Body of pancreas (tissue), 4 donors: ENCODE data around the gene KMT2C. TPM values are rescaled to one million over a fixed set of nuclear protein-coding genes. Genes with fewer than 3 reads are reported as not detected.
"Not testable (repeated sequence)": the region's sequence is repeated elsewhere in the genome, so short reads cannot be mapped to it uniquely, and the experiment has no call there.

Experiments used
- ATAC-seq: fragments of 150-250 bp; one replicate; pipeline ENCODE4 v1.9.1; 2016
- DNase-seq, 4 donors: peaks; one replicate each; pipeline ENCODE4 v3.0.0-alpha.2; 2019
- H3K27ac ChIP-seq, 4 donors: fragments of 200-600 bp; sonication (generic); 1 replicate in 3 of 4; 2 replicates in 1 of 4; pipeline versions ENCODE4 v1.5.1 to v1.6.1; 2016 to 2019; ENCODE audit warnings: mild to moderate bottlenecking in 1 of 4, mixed read lengths in 1 of 4, moderate library complexity in 1 of 4
- H3K27me3 ChIP-seq, 2 donors: fragments of 200-600 bp; sonication (generic); one replicate each; pipeline ENCODE4 v1.6.0; 2016; ENCODE audit warnings: mild to moderate bottlenecking in 1 of 2
- H3K36me3 ChIP-seq, 2 donors: fragments of 200-600 bp; sonication (generic); replicated peaks in 1 of 2; 2 replicates each; pipeline ENCODE4 v1.5.1; 2016; ENCODE audit warnings: low read depth in 2 of 2; ENCODE audit not compliant: insufficient read depth in 1 of 2
- H3K4me1 ChIP-seq: fragments of 200-600 bp; sonication (generic); one replicate; pipeline ENCODE4 v1.6.0; 2016
- H3K4me3 ChIP-seq, 2 donors: fragments of 200-600 bp; sonication (generic); 1 replicate in 1 of 2; 2 replicates in 1 of 2; pipeline ENCODE4 v1.5.1; 2016 to 2019
- H3K9me3 ChIP-seq, 3 donors: fragments of 200-600 bp; sonication (generic); 1 replicate in 2 of 3; 2 replicates in 1 of 3; pipeline ENCODE4 v1.5.1; 2016
- CTCF ChIP-seq, 7 experiments: fragments of 450-650 bp in 4 of 7; fragments of 200-600 bp in 3 of 7; sonication (generic) in 3 of 7; IDR thresholded peaks; one replicate each; pipeline ENCODE4 v1.5.1; 2016 to 2019; ENCODE audit warnings: antibody characterized with exemption in 7 of 7
- POLR2A ChIP-seq, 3 donors: fragments of 450-650 bp; IDR thresholded peaks; one replicate each; pipeline ENCODE4 v1.6.1; 2016; ENCODE audit warnings: antibody characterized with exemption in 3 of 3, mild to moderate bottlenecking in 2 of 3
- WGBS, 2 donors: methylation state at CpG; one replicate each; pipeline ENCODE4 v1.1.5; 2017; 5-methylcytosine and 5-hydroxymethylcytosine counted together
- intact Hi-C: fragments of 100-400 bp; cut with DNase I; formaldehyde crosslinking; loops from one replicate; pipeline ENCODE4 v1.15.1; 2023
- total RNA-seq, 2 donors: library from RNA; depleted of rRNA; stranded (reverse); fragments of >200 nt; gene quantifications; one replicate each; pipeline ENCODE4 v1.1.0, GENCODE V29; 2016

Gene KMT2C
- total RNA-seq, 2 donors from 2014 or later = 58.9 to 71.5 TPM

GRCh38 chr7:152477079-152477478, 41.3 kb upstream of the KMT2C start:
- no peaks in the 10 kb centered on the region for H3K36me3 ChIP-seq
- no peak overlapping the region for H3K27ac ChIP-seq
- no peaks in the 10 kb centered on the region for H3K4me1 ChIP-seq
- 88 to 98% methylated on average over 2 of the region's 2 CpGs for WGBS, 2 donors
- ATAC-seq (no peak), DNase-seq (no peak)
- TF ChIP-seq CTCF (IDR thresholded peaks at IDR 0.05) (no peak), POLR2A (IDR thresholded peaks at IDR 0.05) (no peak)
- no peaks in the 10 kb centered on the region for H3K9me3 ChIP-seq
- intact Hi-C loops = no loop called here
- H3K4me3 ChIP-seq = no peak overlapping the region
- H3K27me3 ChIP-seq = no peaks in the 10 kb centered on the region

GRCh38 chr7:152476551-152476950, 40.7 kb upstream of the KMT2C start:
- no peak for TF ChIP-seq CTCF (IDR thresholded peaks at IDR 0.05)
- ATAC-seq (no peak), DNase-seq (no peak)
- WGBS, 2 donors = 78 to 94% methylated on average over 3 of the region's 3 CpGs
- H3K4me1 ChIP-seq = no peaks in the 10 kb centered on the region
- H3K27me3 ChIP-seq = no peaks in the 10 kb centered on the region
- intact Hi-C loops = no loop called here
- H3K4me3 ChIP-seq = no peak overlapping the region
- H3K9me3 ChIP-seq = no peaks in the 10 kb centered on the region
- no peak overlapping the region for H3K27ac ChIP-seq
- no peaks in the 10 kb centered on the region for H3K36me3 ChIP-seq

- H3K4me3 ChIP-seq, H3K36me3 ChIP-seq, H3K27me3 ChIP-seq, H3K9me3 ChIP-seq, ATAC-seq, DNase-seq, H3K4me1 ChIP-seq, H3K27ac ChIP-seq, intact Hi-C loops: not testable (repeated sequence)
- 95 to 96% methylated on average over 5 to 8 of the region's 8 CpGs for WGBS, 2 donors
These were observed 35.3 kb upstream of the KMT2C start for GRCh38 chr7:152471023-152471620.

GRCh38 chr7:152470251-152471022, 34.6 kb upstream of the KMT2C start:
- H3K9me3 ChIP-seq, intact Hi-C loops, ATAC-seq, H3K36me3 ChIP-seq, H3K4me3 ChIP-seq, H3K4me1 ChIP-seq, H3K27ac ChIP-seq, H3K27me3 ChIP-seq, DNase-seq: not testable (repeated sequence)
- WGBS, 2 donors = 73 to 74% methylated on average over 7 of the region's 7 CpGs

GRCh38 chr7:152469576-152469975, 33.8 kb upstream of the KMT2C start:
- H3K27me3 ChIP-seq, ATAC-seq, H3K9me3 ChIP-seq, H3K4me1 ChIP-seq, H3K36me3 ChIP-seq, DNase-seq, intact Hi-C loops, H3K4me3 ChIP-seq, H3K27ac ChIP-seq: not testable (repeated sequence)
- WGBS, 2 donors = 71 to 75% methylated on average over 7 of the region's 7 CpGs

- no peaks in the 10 kb centered on the region for H3K27me3 ChIP-seq
- 92 to 93% methylated on average over 9 of the region's 9 CpGs for WGBS, 2 donors
- intact Hi-C loops = no loop called here
- TF ChIP-seq CTCF (IDR thresholded peaks at IDR 0.05) (no peak), POLR2A (IDR thresholded peaks at IDR 0.05) (no peak)
- H3K4me3 ChIP-seq = no peak overlapping the region
- ATAC-seq (no peak), DNase-seq (no peak)
- H3K36me3 ChIP-seq = no peaks in the 10 kb centered on the region
- H3K9me3 ChIP-seq = no peaks in the 10 kb centered on the region
- peaks cover 11% of the 10 kb centered on the region for H3K4me1 ChIP-seq
- H3K27ac ChIP-seq = no peak overlapping the region
These were observed 31.4 kb upstream of the KMT2C start for GRCh38 chr7:152467225-152467624.
